NCI-H2196 (cell line): ENCODE data around the gene RAI14.
"Not testable (repeated sequence)": the region's sequence is repeated elsewhere in the genome, so short reads cannot be mapped to it uniquely, and the experiment has no call there.

Experiments
- DNase-seq: peaks from one replicate; lab custom pipeline; 2025; ENCODE audit not compliant: unreplicated experiment; lab: John Stamatoyannopoulos, UW

RAI14 gene

DNA sequence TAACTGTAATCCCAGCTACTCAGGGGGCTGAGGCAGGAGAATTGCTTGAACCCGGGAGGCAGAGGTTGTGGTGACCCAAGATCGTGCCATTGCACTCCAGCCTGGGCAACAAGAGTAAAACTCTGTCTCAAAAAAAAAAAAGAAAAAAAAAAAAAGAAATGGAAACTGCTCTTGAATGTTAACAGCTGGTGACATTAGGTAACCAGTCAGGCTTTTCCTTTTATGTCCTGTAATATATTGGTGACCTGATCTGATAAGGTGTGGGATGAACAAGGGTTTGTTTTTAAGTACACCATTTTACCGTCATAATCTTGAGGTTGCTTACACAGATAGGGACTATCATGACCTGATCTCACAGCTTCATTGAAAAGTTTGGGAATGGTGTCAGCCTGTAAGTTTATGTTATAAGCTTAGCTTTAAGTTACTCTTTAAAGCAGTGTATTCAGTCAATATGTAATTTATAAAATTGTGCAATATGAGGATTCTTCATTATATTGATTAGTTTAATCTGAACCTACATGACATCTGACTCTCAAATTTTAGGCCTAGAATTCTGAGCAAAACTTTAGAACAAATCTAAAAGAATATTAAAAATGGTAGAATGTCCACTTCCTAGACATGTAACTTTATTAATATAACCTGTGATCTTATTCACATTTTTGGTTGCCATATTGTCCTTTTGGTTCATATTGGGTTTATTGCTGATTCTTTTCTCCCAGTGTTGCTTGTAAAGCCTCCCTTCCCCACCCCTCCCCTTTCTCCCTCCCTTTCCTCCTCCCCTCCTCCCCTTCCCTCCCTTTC lies 41.4 kb downstream of the RAI14 start:
- DNase-seq: no peak

GRCh38 chr5:34698109-34698419 lies 41.9 kb downstream of the RAI14 start:
- no peak for DNase-seq

GRCh38 chr5:34698754-34699153 lies 42.6 kb downstream of the RAI14 start:
- no peak for DNase-seq

- DNase-seq: no peak
Measured at GRCh38 chr5:34699155-34700077, 43.3 kb downstream of the RAI14 start.

DNA sequence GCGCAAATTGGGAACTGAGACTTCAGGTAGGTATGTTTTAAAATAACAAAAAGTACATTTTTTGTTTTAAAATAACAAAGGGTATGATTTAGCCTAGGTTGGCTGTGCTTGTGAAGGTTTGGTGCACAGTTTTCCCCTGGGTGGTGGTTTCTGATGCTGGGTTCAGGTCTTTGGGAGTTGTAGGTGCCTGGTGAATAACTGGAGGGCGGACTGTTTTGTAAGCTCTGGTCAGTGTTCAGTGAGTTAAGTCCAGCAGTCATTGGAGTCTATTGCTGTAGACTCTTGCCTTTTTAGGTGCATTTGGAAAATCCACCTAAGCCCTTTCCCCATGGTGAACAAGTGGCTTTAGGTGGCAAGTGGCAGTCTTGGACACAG lies 43.9 kb downstream of the RAI14 start:
- no peak for DNase-seq

DNA sequence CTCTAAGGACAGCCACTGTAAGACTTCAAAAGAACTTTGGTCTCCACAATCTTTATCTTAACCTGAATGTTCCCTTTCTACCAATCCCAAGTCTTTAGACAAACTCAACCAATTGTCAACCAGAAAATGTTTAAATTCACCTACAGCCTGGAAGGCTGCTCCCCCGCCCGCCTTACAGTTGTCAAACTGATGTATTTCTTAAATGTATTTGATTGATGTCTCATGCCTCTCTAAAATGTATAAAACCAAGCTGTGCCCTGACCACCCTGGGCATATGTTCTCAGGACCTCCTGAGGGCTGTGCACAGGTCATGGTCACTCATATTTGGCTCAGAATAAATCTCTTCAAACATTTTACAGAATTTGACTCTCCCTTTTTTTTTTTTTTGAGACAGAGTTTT lies 45.3 kb downstream of the RAI14 start:
- DNase-seq: not testable (repeated sequence)

DNA sequence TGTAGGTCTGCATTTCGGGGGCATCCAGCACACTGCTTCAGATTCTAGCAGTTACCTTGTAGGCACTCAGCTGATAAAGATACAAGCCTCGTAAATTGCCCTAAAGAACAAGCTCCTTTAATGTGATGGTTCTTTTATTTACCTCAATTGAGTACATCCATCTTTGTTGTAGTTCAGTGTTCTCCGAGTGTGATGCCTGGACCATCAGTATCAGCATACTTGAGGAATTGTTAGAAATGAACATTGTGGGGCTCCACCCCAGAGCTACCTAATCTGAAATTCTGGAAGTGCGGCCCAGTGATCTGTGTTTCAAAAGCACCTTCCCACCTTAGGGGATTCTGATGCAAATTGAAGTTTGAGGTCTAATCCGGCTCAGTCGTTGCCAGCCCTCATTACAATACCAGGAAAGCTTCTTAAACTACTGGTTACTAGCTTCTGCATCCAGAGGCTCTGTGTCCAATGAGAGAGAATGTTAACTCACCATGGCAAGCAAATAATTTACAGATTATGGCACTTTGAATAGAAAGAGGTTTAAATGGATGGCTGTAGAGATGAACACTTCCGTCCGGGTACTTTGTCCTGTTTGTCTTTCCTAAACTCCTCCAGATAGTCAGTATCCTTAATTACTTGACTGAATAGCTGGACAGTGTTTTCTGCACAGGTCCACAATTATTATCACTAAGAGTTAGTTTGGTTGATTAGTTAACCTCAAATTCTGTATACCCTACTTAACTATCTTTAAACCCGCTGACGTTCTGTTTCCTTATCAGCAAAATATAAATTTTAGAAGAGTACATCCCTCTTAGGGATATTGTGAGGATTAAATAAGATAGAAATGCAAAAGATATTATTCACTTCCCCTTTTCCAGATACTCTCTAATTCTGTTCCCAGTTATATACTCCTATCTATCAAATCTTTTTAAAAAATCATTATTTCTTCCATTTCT lies 47.9 kb downstream of the RAI14 start:
- no peak for DNase-seq

DNA sequence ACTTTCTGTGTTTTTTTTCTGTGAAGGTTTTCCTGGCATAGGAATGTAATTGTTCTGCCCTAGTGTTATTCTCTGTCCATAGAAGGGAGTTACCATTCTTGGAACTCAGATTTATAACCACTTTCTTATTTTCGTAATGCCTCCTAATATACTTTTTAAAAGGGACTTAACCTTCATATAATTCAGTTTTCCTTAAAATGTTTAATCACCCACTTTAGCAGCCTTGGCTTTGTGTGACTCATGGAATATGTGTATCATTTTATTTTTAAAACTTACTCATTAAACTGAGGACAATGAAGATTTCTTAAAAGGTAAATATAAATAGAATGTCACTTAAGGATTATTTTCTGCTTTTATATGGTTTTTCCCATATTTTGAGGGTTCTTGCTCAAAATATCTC lies 50.0 kb downstream of the RAI14 start:
- DNase-seq: no peak

- no peak for DNase-seq
Measured at GRCh38 chr5:34707451-34708107, 51.5 kb downstream of the RAI14 start.

GRCh38 chr5:34708777-34709176 lies 52.6 kb downstream of the RAI14 start:
- DNase-seq: no peak

DNA sequence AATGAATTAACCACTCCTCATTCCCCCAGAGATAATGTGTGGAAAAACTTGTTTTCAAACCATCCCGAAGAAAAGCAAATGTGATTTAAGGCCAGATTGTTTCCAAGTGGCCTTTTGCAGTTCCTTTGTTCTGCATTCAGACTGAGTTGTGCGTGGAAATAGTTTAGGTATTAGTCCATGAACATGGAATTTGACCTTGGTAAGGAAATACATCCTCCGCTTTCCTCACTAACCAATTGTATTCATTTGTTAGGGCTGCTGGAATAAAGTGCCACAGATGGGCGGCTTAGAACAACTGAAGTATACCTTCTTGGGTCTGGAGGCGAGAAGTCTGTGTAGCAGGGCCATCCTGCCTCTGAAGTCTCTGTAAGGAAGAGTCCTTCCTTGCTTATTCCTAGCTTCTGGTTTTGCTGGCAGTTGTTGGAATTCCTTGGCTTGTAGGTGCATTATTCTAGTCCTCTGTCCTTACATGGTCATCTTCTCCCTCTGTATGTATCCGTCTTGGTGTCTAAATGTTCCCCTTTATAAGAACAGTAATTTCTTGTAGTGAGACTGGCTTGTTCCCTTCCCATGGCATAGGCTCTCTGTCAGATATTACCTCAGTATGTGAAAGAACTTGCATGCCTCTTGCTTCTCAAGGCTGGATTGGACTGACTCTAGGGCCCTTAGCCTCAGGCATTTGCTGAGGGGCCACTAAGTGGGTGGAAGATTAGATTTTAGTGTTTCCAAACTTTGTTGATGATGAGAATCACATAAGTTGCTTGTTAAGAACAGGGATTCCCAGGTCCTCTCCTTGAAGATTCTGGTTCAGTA lies 53.9 kb downstream of the RAI14 start:
- DNase-seq: no peak

- no peak for DNase-seq
Measured at GRCh38 chr5:34712565-34712964, 56.4 kb downstream of the RAI14 start.

- no peak for DNase-seq
Measured at GRCh38 chr5:34715711-34716110, 59.6 kb downstream of the RAI14 start.

GRCh38 chr5:34716986-34717385 lies 60.9 kb downstream of the RAI14 start:
- no peak for DNase-seq

GRCh38 chr5:34717426-34718327 lies 61.5 kb downstream of the RAI14 start:
- no peak for DNase-seq

DNA sequence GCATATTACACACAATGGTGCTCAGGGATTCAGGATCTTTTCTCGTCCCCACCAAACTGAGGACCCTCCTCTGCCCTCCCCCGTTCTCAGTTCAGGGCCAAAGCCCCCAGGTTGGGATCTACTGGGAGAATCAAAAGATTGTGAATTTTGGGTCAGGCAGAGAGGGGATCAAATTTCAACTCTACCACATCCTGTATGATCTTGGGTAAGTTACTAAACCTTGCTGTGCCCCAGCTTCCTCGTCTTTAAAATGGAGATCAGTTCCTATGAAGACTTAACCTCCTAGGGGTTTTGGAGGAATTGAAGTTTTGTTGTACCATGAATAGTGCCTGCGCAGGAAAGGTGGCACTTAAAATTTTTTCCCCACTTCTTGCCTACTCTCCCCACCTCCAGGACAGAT lies 62.4 kb downstream of the RAI14 start:
- DNase-seq: no peak

GRCh38 chr5:34719029-34719428 lies 62.9 kb downstream of the RAI14 start:
- DNase-seq: no peak

DNA sequence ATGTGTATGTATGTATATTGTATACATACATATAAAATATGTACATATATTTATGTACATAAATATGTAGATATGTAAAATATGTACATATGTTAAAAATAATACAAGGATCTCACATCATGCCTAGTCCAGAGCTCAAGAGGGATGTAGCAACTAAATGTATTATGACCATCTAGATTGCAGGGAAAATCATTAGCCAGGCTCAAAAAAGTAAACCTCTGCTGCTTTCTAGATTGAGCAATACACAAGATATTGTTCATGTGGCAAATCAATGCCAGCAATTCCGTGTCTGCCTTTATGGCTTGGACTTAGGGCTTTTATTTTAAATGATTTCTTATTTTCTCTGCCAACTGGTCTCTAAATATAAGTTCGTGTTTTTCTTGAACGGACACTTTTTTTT lies 65.2 kb downstream of the RAI14 start:
- no peak for DNase-seq

DNA sequence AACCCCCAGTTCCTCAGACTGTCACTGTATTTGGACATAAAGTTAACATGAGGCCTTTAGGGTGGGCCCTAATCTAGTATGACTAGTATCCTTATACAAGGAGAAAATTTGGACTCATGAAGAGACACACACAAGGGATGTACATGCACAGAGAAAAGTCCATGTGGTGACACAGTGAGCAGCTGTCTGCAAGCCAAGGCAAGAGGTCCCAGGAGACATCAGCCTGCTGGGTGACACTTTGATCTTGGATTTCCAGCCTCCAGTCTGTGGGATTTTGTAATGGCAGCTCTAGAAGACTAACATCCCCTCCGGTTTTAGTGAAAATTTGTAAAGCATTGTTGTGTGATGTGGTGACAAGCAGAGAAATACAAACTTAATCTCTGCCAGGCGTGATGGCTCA lies 66.1 kb downstream of the RAI14 start:
- no peak for DNase-seq
